ENCODE measurements around the gene MPO.

DNA sequence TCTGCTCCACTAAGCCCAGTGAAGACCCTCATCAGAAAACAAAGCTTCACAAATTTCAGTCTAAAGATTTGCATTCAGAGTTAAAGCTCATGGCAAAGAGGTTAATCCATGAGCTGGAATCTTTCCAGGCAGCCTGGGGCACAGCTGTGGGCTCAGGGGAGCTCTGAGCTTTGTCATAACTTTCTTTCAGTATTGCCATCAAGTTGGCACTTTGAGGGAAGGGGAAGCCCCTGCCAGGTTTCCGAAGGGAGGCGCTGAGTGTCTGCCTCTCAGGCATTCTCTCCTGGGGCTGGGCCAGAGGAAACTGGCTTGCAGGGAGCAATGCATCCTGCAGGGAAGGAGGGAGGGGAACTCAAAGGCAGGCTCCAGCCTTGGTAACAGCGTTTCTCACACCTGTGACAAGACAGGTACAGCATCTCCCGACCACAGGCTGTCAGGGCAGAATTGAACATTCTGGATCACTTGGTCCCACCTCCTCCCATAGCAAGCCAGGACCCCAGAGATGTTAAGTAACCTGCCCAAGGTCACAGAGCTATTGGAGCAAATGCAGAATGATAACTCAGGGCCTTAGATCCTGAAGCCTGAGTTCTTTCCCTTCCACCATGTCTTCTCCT, 38.5 kb downstream of the MPO start:
- TF ChIP-seq EP300 (IDR thresholded peaks at IDR 0.05) (no peak), POLR2A (IDR thresholded peaks at IDR 0.05) (no peak)
- TF ChIP-seq, protein P1, sequence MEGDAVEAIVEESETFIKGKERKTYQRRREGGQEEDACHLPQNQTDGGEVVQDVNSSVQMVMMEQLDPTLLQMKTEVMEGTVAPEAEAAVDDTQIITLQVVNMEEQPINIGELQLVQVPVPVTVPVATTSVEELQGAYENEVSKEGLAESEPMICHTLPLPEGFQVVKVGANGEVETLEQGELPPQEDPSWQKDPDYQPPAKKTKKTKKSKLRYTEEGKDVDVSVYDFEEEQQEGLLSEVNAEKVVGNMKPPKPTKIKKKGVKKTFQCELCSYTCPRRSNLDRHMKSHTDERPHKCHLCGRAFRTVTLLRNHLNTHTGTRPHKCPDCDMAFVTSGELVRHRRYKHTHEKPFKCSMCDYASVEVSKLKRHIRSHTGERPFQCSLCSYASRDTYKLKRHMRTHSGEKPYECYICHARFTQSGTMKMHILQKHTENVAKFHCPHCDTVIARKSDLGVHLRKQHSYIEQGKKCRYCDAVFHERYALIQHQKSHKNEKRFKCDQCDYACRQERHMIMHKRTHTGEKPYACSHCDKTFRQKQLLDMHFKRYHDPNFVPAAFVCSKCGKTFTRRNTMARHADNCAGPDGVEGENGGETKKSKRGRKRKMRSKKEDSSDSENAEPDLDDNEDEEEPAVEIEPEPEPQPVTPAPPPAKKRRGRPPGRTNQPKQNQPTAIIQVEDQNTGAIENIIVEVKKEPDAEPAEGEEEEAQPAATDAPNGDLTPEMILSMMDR (IDR thresholded peaks at IDR 0.05) = no peak

Data from tibial nerve (tissue), 4 donors.